ENCODE results near the gene TNFRSF19.

DNA sequence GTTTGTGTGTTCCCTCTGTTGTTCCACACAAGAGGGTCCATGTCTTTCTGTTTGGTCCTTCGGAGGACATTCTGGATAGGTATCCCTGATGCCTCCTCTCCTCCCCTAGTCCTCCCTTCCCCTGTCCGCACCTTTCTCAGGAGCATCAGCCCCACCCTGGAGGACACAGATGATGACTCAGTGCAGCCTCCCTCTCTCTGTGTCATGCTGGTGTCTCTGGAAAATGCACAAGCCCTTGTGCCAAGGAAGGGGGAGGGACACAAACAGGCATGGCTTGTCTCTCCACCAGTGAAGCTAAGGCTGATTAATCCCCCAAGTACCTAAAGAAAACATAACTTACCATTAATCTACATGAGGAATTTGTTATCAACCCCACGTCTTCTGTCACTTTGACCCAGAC is 16.2 kb upstream of the TNFRSF19 start:
- TF ChIP-seq POLR2A (IDR thresholded peaks at IDR 0.05) (no peak), POLR2AphosphoS5 (IDR thresholded peaks at IDR 0.05) (no peak)
- TF ChIP-seq, protein P1, sequence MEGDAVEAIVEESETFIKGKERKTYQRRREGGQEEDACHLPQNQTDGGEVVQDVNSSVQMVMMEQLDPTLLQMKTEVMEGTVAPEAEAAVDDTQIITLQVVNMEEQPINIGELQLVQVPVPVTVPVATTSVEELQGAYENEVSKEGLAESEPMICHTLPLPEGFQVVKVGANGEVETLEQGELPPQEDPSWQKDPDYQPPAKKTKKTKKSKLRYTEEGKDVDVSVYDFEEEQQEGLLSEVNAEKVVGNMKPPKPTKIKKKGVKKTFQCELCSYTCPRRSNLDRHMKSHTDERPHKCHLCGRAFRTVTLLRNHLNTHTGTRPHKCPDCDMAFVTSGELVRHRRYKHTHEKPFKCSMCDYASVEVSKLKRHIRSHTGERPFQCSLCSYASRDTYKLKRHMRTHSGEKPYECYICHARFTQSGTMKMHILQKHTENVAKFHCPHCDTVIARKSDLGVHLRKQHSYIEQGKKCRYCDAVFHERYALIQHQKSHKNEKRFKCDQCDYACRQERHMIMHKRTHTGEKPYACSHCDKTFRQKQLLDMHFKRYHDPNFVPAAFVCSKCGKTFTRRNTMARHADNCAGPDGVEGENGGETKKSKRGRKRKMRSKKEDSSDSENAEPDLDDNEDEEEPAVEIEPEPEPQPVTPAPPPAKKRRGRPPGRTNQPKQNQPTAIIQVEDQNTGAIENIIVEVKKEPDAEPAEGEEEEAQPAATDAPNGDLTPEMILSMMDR (IDR thresholded peaks at IDR 0.05), result no peak
